GM18511 (cell line): ENCODE data around the gene A1BG.

ENCODE experiments used
- ATAC-seq: cut with Tn5 transposase; IDR thresholded peaks from one replicate; pipeline ENCODE4 v1.9.1; 2021; ENCODE audit warnings: mild to moderate bottlenecking, moderate library complexity; ENCODE audit not compliant: unreplicated experiment

The A1BG gene

GRCh38 chr19:58305065-58305931, 48.0 kb downstream of the A1BG start, which contains the start of gene ERVK3-1:
Gene ERVK3-1, plus strand, starts transcription at chr19:58305377. Its CDS starts 6,792 bp downstream, at chr19:58312169.
- peak; percentile 98 for ATAC-seq

GRCh38 chr19:58304748-58305064, 48.6 kb downstream of the A1BG start:
- ATAC-seq: peak; percentile 14

DNA sequence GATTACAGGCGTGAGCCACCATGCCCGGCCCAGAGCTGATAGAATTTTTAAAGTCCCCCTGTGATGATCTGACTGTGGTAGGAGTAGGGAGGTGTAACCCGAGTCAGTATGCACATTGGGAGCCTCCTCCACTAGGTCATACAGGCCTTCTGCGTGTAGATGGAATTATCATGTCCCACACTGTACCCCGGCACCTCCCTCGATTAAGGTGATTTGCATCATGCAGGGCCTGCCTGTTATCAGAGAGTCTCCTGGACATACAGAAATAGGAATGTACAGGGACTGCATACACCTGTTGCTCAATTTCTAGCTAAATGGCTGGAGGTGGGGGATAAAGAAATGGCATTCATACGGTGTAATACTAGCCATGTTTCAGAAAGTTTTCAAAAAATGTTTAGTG, 49.0 kb downstream of the A1BG start:
- no peak for ATAC-seq

GRCh38 chr19:58300620-58301019, 52.7 kb downstream of the A1BG start:
- ATAC-seq: no peak

DNA sequence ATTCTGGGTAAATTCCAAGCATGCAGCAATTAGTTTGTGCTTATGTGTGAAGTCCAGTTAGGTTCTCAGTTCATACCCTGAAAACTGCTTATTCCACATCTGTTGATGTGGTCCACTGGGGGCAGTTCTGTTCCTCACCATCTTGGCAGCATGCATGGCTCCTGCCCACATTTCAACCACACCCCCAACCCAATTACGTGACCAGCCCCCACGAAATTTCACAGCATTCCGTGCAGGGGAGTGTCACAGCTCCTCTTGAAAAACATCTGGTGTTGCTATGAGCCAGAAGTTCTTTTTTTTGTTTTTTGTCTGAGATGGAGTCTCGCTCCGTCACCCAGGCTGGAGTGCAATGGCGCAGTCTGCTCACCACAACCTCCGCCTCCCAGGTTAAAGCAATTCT, 57.2 kb downstream of the A1BG start:
- ATAC-seq: no peak
